Fibroblast of skin of right quadriceps (primary cell): ENCODE results near the gene PER3.

Source experiments
- DNase-seq: peaks from one replicate; pipeline ENCODE4 v3.0.0-alpha.2; 2013

Gene PER3

GRCh38 chr1:7842517-7842916, 58.4 kb downstream of the PER3 start:
- no peak for DNase-seq

- DNase-seq = no peak
These were observed 61.7 kb downstream of the PER3 start for GRCh38 chr1:7845761-7846160.

- DNase-seq = no peak
These were observed 62.6 kb downstream of the PER3 start for GRCh38 chr1:7846656-7847055.

DNA sequence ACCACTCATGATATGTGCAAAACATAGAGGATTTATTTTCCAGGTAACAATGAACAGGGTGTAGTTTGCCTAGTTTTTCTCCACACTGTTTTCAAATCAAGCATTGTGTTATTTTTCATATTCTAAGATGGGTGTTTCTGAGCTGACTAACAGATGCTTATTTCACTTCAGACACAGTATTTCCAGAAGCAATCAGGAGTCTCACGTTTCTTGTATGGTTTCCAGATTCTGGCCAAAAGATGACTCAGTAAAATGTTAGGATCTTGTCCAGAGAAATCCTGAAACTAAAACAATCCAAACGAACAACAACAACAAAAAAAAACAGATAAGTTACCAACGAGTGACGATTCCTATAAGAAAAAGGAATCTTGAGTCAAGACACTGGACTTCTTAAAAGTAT, 63.5 kb downstream of the PER3 start:
- DNase-seq = peak; percentile 53

DNA sequence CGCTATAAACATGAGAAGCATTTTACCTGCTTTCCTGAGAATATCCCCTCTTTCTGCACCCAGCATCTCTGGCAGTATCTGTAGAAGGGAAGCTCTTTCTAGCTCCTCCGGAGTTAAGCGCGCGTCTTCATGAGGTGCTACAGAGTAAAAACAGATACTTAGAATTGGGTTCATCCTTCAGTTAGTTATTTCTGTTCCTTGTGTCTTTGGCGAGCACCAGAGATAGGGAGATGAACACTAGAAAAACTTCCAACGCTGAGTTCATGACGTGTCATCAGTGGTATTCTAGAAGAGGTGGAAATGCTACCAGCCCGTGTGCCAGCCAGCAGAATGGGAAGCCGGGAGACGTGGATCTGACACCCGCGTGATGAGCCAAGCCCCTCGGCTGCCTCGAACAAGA, 66.7 kb downstream of the PER3 start:
- DNase-seq = no peak

- no peak for DNase-seq
These were observed 69.0 kb downstream of the PER3 start, which contains the start of gene UTS2 for GRCh38 chr1:7852804-7853683. Gene UTS2 (minus strand): TSS chr1:7853065. CDS start chr1:7853003, 62 bp downstream.

GRCh38 chr1:7853684-7854026, 69.6 kb downstream of the PER3 start:
- no peak for DNase-seq

DNA sequence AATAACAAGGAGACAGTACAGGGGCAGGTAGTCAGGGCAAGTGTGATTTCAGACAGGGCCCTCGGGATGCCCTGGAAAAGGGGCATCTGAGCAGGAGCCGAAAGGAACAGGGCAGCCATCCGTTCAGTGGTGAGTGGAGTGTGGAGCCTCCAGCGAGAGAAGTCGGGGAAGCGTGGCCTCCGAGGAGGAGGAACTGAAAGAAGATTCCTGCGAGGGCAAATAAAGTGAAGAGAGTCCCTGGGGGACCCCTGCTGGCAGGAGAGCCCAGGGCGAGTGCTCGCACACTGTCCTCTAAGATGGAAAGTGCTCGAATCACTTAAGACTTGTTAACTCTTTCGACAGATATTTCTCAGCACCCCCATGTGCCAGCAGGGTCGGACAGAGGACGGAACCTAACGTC, 72.3 kb downstream of the PER3 start:
- peak; percentile 16 for DNase-seq

DNA sequence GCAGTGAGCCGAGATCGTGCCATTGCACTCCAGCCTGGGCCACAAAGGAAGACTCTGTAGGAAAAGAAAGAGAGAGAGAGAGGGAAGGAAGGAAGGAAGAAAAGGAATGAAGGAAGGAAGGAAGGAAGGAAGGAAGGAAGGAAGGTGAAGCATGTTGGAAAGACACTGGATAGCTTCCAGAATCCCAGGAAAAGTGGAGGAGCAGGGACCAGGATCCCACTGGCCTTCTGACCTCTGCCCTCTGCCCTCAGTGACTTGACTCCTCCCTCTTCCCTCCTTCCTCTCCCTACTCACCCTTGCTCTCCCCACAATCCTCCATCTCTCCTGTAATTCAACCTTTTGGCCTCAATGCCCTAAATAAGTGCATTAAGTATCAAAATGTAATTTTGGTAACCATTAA, 72.9 kb downstream of the PER3 start:
- no peak for DNase-seq

GRCh38 chr1:7857985-7858384, 73.9 kb downstream of the PER3 start:
- no peak for DNase-seq

DNA sequence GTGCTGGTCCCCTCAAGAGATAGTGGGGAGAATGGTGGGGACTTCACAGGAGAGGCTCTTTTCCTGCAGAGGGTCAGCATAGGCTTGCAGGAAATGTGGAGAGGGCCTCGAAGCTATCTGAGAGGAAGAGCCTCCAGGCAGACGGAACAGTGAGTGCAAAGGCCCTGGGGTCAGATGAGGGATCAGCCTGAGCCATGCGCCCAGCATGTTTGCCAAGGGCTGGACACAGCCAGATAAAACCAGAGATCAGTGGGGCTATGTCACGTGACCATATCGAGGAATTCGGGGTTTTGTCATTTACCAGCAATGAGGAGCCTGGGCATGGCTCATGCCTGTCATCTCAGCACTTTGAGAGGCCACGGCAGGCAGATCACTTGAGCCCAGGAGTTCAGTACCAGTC, 75.3 kb downstream of the PER3 start:
- DNase-seq = no peak

GRCh38 chr1:7860130-7860529, 76.0 kb downstream of the PER3 start:
- DNase-seq = no peak

DNA sequence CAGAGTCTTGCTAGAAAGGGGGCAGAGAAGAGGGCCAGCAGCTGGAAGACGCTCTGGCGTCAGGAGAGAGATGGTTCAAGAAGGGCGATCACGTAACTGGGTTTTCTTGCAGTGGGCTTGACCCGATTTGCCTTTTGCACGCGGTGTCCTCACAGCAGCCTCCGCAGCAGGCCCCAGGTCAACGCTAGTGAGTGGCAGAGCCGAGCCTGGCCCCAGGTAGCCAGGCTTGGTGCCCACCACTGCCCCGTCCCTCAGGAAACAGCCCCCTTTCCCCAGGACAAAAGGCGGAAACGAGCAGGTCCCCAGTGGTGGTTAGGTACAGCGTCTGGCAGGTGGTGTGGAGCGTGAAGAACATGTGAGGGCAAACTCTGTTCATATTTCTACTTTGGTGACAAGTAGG, 77.4 kb downstream of the PER3 start:
- DNase-seq = no peak

DNA sequence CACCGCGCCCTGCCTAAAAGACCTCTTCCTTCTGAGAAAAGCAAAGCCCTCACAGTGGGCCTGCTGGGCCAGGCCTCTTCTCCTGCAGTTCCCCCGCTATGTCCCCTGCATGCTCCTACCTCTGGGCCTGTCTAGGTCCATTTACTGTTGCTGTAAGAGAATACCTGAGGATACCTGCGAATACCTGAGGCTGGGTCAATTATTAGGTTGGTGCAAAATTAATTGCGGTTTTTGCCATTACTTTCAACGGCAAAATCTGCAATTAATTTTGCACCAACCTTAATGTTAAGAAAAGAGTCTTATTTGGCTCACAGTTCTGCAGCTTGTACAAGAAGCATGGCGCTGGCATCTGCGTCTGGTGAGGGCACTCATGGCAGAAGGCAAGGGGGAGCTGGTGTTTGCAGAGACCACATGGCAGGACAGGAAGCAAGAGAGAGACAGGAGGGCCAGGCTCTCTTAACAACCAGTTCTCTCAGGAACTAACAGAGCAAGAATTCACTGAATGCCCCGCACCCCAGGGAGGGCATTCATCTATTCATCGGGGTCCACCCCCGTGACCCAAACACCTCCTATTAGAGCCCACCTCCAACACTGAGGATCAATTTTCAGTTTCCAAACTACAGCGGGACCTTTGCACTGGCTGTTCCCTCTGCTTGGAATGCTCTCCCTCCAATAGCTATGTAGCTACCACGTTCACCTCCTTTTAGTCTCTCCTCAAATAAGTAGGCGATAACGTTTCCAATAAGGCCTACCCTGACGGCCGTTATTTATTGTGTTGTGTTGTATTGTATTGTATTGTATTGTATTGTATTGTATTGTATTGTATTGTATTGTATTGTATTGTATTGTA, 78.3 kb downstream of the PER3 start:
- DNase-seq = no peak

- no peak for DNase-seq
These were observed 79.8 kb downstream of the PER3 start for GRCh38 chr1:7863756-7864328.

DNA sequence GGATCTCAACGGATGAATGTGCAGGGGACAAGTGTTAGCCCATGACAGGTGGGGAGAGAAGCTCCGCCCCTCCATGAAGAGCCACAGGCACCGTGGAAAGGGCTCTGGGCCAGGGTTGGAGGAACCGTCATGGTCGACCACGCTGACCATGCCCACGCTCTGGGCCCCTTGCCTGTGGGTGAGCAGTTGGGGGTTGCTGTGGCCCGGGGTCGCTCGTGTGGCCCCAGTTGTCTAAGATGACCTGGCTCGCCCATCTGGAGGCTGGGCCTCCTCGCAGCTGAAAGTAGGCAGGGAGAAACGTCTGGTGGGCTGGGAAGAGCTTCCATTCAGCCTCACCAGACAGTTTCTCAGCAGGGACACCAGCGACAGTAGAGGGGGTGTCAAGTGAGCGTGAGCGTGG, 81.9 kb downstream of the PER3 start:
- no peak for DNase-seq

GRCh38 chr1:7868070-7868780, 84.1 kb downstream of the PER3 start:
- no peak for DNase-seq

- DNase-seq = no peak
These were observed 85.2 kb downstream of the PER3 start for GRCh38 chr1:7869136-7869920.

- DNase-seq = no peak
These were observed 87.0 kb downstream of the PER3 start for GRCh38 chr1:7871136-7871535.

GRCh38 chr1:7873801-7874795, 90.0 kb downstream of the PER3 start:
- no peak for DNase-seq

DNA sequence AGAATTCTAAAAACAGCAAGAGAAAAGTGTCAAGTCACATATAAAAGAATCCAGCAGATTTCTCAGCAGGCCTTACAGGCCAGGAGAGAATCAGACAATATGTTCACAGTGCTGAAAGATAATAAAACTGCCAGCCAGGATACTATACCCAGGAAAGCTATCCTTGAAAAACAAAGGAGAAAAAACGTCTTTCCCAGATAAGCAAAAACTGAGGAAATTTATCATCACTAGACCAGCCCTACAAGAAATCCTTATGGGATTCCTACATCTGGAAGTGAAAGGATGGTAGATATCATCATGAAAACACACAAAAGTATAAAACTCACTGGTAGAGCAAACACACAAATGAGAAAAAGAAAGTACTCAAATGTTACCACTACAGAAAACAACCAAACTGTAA, 93.9 kb downstream of the PER3 start:
- no peak for DNase-seq
